RCC 7860 (cell line): ENCODE data around the gene NCKAP5.

Experiments used
- DNase-seq: peaks from one replicate; pipeline ENCODE4 v3.0.0-alpha.2; 2015; ENCODE audit warnings: low spot score
- FAIRE-seq: peaks from 2 replicates; lab custom pipeline; 2012; peaks lifted over from hg19 to GRCh38; lab: Jason Lieb, UNC

NCKAP5 gene

GRCh38 chr2:132797556-132797955 is 770.7 kb downstream of the NCKAP5 start:
- FAIRE-seq (peak; percentile 62), DNase-seq (peak; percentile 68)

- DNase-seq (no peak), FAIRE-seq (no peak)
Measured at GRCh38 chr2:132797071-132797470, 771.2 kb downstream of the NCKAP5 start.

GRCh38 chr2:132795220-132795619 is 773.0 kb downstream of the NCKAP5 start:
- no peak for FAIRE-seq
- no peak for DNase-seq

- FAIRE-seq, result no peak
Measured at GRCh38 chr2:132793532-132793931, 774.7 kb downstream of the NCKAP5 start.

GRCh38 chr2:132790207-132790785 is 778.0 kb downstream of the NCKAP5 start:
- FAIRE-seq (no peak), DNase-seq (no peak)

More at GRCh38 chr2:132793532-132793931, 774.7 kb downstream of the NCKAP5 start:
- DNase-seq, result no peak

GRCh38 chr2:132789066-132789465 is 779.2 kb downstream of the NCKAP5 start:
- FAIRE-seq (no peak), DNase-seq (no peak)

- DNase-seq (no peak), FAIRE-seq (no peak)
Measured at GRCh38 chr2:132788310-132788838, 779.9 kb downstream of the NCKAP5 start.

- FAIRE-seq (no peak), DNase-seq (no peak)
Measured at GRCh38 chr2:132783883-132784282, 784.4 kb downstream of the NCKAP5 start.

- DNase-seq (no peak), FAIRE-seq (no peak)
Measured at GRCh38 chr2:132782176-132782783, 786.0 kb downstream of the NCKAP5 start.

- no peak for FAIRE-seq
- DNase-seq, result no peak
Measured at GRCh38 chr2:132780651-132781050, 787.6 kb downstream of the NCKAP5 start.

GRCh38 chr2:132779206-132779721 is 789.0 kb downstream of the NCKAP5 start:
- FAIRE-seq (no peak), DNase-seq (no peak)

- FAIRE-seq (no peak), DNase-seq (no peak)
Measured at GRCh38 chr2:132776287-132776686, 792.0 kb downstream of the NCKAP5 start.

- DNase-seq (peak; percentile 53), FAIRE-seq (peak; percentile 94)
Measured at GRCh38 chr2:132774189-132774588, 794.1 kb downstream of the NCKAP5 start.

- no peak for FAIRE-seq
Measured at GRCh38 chr2:132773331-132773730, 794.9 kb downstream of the NCKAP5 start.

GRCh38 chr2:132772340-132772739 is 795.9 kb downstream of the NCKAP5 start:
- peak; percentile 36 for FAIRE-seq

More at GRCh38 chr2:132773331-132773730, 794.9 kb downstream of the NCKAP5 start:
- DNase-seq, result no peak

GRCh38 chr2:132766573-132766972 is 801.7 kb downstream of the NCKAP5 start:
- no peak for FAIRE-seq
- DNase-seq, result no peak

More at GRCh38 chr2:132772340-132772739, 795.9 kb downstream of the NCKAP5 start:
- DNase-seq, result no peak

GRCh38 chr2:132761437-132761836 is 806.8 kb downstream of the NCKAP5 start:
- no peak for DNase-seq
- FAIRE-seq, result no peak

- FAIRE-seq (no peak), DNase-seq (no peak)
Measured at GRCh38 chr2:132760971-132761370, 807.3 kb downstream of the NCKAP5 start.

- no peak for DNase-seq
- no peak for FAIRE-seq
Measured at GRCh38 chr2:132760405-132760804, 807.9 kb downstream of the NCKAP5 start.

GRCh38 chr2:132758995-132759394 is 809.3 kb downstream of the NCKAP5 start:
- no peak for DNase-seq
- FAIRE-seq, result no peak

GRCh38 chr2:132757676-132758075 is 810.6 kb downstream of the NCKAP5 start:
- FAIRE-seq, result no peak

GRCh38 chr2:132757002-132757589 is 811.2 kb downstream of the NCKAP5 start:
- DNase-seq (peak; percentile 69), FAIRE-seq (peak; percentile 93)

More at GRCh38 chr2:132757676-132758075, 810.6 kb downstream of the NCKAP5 start:
- peak; percentile 66 for DNase-seq
